HL-60 (cell line): ENCODE results near the gene GUSB.

Source experiments
- GABPA ChIP-seq: IDR thresholded peaks from 2 replicates; pipeline ENCODE4 v1.6.1; 2012; ENCODE audit warnings: low read depth
- TF ChIP-seq, protein P1 (sequence below): IDR thresholded peaks from 2 replicates; pipeline ENCODE4 v1.6.1; 2012; ENCODE audit warnings: low read depth; ENCODE audit not compliant: insufficient replicate concordance

GRCh38 chr7:65912237-65912636 is 69.8 kb downstream of the GUSB start:
- TF ChIP-seq, protein P1, sequence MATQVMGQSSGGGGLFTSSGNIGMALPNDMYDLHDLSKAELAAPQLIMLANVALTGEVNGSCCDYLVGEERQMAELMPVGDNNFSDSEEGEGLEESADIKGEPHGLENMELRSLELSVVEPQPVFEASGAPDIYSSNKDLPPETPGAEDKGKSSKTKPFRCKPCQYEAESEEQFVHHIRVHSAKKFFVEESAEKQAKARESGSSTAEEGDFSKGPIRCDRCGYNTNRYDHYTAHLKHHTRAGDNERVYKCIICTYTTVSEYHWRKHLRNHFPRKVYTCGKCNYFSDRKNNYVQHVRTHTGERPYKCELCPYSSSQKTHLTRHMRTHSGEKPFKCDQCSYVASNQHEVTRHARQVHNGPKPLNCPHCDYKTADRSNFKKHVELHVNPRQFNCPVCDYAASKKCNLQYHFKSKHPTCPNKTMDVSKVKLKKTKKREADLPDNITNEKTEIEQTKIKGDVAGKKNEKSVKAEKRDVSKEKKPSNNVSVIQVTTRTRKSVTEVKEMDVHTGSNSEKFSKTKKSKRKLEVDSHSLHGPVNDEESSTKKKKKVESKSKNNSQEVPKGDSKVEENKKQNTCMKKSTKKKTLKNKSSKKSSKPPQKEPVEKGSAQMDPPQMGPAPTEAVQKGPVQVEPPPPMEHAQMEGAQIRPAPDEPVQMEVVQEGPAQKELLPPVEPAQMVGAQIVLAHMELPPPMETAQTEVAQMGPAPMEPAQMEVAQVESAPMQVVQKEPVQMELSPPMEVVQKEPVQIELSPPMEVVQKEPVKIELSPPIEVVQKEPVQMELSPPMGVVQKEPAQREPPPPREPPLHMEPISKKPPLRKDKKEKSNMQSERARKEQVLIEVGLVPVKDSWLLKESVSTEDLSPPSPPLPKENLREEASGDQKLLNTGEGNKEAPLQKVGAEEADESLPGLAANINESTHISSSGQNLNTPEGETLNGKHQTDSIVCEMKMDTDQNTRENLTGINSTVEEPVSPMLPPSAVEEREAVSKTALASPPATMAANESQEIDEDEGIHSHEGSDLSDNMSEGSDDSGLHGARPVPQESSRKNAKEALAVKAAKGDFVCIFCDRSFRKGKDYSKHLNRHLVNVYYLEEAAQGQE, result no peak
- TF ChIP-seq GABPA, result no peak
